NCI-H446 (cell line): Measurements from ENCODE around the gene OR2F2.

Source experiments
- DNase-seq, 2 experiments: peaks; one replicate each; lab custom pipeline; 2025; lab: John Stamatoyannopoulos, UW

OR2F2 gene, protein sequence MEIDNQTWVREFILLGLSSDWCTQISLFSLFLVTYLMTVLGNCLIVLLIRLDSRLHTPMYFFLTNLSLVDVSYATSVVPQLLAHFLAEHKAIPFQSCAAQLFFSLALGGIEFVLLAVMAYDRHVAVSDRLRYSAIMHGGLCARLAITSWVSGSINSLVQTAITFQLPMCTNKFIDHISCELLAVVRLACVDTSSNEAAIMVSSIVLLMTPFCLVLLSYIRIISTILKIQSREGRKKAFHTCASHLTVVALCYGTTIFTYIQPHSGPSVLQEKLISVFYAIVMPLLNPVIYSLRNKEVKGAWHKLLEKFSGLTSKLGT

DNA sequence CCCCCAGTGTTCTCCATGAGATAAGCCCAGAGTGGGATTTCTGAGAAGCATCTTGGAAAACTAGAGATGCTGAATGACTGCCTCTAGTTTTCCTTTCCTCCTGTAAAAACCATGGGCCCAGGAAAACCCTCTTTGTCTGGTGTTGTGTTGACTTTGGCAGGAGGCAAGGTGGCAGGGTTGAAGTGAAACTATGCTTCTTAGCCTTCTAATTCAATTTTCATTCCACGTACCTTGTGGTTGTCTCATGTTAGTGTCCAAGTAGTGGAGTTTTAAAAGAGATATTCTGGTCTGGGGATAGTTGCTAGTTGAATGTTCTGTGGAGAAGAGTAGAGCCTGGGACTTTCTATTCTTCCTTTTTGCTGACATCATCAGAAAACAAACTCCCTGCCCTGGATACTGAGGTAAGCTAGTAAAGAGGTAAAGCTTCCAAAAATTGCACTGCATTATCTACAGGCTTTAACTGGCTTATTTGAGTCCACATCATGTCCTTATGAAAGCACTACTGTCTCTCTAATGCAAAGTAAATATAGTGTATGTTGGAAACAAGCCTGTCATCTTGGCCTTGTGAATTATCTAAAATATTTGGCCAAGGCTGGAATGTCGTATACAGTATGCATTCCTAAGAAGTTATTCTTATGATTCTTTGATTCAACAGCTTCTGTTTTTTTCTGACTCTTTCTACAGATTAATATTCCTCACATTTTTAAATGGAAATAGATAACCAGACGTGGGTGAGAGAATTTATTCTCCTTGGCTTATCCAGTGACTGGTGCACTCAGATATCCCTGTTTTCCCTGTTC, at the start of gene OR2F2:
Gene OR2F2 (plus strand): TSS at position 708 of the 800 bp plus-strand sequence. CDS start 0 bp downstream, at position 708.
- DNase-seq: no peak

DNA sequence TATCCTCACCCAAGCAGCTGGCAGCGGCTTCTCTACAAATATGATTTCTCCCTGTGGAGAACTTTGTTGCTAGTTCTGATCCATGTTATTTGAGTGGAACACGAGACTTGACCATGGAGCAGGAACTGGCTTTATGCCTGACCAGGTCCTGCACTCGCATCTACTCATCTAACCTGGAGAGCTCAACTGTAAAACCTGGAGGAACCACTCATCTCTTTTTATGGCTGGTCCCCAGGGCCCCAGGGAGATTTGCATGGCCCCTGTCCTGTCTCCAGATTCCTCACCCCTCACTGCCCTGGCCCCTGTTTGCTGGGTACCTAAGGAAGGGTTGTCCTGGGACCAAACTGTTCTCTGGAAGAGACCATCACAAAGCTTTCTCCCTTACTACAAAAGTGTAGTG, 49.1 kb upstream of the OR2F2 start:
- DNase-seq: no peak

DNA sequence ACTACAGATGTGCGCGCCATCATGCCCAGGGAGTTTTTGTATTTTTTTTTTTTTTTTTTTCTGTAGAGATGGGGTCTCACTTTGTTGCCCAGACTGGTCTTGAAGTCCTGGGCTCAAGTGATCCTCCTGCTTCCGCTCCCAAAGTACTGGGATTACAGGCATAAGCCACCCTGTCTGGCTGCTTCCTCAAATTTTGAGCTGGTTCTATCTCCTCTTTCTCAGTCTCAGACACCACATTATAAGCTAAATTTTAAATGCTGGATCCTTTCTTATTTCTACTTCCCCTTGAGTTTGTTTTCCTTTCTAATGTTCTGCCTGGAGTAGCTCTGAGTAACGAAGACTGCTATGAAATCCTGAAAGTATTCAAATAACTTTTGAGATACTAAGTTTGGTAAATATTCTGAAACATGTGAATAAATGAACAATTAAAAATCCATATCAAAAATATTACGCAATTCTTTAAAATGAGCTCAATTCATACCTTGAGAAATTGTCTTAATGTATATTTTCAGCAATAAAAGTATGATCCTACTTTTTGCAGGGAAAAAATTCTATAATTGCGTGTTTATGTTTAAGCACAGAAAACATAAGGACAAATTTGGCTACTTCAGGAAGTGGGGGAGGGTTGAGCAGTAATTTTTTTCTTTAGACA, 48.1 kb upstream of the OR2F2 start:
- no peak for DNase-seq

DNA sequence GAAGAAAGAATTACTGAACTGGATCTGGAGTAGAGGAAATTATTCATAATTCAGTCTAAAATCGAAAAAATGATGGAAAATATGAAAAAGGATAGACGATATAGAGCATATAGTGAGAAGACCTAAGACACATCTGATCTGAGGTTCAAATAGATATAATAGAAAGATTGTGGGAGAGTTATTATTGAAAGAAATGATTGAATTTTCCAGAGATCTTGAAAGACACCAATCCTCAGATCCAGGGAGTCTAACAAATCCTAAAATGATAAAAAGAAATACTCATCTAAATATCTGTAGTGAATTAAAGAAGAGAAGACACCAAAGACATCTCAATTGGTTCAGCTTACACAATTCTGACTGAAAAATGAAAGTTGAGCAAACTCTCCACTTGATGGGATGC, 46.0 kb upstream of the OR2F2 start:
- DNase-seq: no peak

DNA sequence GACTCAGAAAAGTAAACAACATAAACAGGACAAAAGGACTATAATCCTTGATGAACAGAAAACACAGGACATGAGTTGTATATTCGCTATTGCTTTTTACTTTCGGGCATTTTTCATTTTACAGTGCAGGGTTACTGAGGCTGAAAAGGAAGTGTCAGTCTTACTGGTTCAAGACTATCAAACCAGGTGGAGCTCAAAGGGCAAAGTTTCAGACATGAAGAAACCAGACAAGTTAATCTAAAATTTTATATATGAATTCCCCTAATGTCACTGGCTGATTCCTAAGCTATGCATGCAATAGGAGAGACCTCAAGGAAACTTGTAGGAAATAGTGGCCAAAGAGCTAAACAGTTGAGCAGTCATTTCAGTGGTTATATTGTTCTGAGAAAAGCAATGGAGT, 44.5 kb upstream of the OR2F2 start:
- no peak for DNase-seq

DNA sequence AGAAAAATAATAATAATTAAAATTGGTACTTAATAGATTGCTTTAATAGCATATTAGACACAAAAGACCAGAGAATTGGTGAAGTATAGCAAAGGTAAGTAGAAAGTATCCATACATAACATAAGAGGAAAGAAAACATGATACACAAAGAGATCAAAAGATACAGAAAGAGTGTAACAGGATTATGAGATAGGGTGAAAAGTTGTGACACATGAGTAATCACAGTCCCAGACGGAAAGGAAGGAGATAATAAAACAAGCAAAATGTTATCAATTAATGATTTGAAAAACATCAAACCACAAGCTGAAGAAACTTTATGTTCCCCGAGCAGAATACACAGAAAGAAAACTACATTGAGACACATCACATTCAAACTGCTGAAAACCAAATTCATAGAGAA, 43.6 kb upstream of the OR2F2 start:
- DNase-seq: no peak

DNA sequence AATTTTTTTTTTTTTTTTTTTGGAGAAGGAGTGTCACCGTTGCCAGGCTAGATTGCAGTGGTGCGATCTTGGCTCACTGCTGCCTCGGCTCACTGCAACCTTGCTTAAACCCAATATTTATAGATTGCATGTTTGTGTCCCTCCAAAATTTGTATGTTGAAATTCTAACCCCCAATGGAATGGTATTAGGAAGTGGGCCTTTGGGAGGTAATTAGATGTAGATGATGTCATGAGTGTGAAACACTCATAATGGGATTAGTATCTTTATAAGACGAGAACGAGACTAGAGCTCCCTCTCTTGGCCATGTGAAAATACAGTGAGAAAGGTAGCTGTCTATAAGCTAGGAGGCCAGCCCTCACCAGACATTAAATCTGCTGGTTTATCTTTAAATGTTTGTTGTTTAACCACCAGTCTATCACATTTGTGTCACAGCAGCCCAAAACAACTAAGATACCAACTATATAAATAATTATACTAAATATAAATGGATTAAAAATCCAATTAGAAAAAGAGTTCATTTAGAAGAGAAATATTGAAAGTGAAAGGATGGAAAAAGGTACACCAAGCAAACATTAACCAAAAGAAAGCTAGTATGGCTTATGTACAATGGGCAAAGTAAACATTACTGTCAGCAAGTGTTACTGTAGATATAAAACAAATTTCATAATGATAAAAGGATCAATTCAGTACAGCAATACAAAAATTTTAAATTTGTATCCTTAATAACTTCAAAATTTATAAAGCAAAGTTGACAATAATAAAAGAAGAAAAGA, 42.3 kb upstream of the OR2F2 start:
- DNase-seq: no peak

DNA sequence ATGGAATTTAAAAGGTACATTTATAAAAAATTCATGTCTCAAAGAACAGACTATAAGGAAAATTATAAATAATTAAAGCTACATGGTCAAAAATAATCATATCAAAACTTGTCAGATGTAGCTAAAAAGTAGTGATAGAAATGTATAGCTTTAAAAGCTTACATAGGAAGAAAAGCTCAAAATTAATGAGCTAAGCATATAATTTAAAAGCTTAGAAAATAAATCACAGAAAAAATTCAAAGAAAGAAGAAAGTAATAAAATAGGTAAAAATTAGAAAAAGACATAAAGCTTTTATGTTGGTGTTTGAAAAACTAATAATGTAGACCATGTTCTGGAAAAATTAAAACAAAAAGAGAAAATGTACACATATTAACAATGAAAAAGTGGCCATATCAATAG, 38.4 kb upstream of the OR2F2 start:
- no peak for DNase-seq

DNA sequence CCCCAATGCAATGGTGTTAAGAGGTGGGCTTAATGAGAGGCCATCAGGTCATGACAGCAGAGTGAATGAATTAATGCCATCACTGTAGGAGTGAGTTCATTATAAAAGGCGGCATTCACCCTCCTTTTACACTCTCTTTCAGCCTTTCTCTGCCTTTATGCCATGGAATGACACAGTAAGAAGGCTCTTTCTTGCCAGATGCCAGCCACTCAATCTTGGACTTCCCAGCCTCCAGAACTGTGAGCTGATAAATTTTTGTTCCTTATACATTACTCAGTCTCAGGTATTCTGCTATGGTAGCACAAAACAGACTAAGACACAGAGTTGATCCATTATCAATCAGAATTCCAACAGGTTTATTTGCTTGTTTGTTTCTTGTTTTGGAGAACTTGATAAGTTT, 36.2 kb upstream of the OR2F2 start:
- DNase-seq: no peak

DNA sequence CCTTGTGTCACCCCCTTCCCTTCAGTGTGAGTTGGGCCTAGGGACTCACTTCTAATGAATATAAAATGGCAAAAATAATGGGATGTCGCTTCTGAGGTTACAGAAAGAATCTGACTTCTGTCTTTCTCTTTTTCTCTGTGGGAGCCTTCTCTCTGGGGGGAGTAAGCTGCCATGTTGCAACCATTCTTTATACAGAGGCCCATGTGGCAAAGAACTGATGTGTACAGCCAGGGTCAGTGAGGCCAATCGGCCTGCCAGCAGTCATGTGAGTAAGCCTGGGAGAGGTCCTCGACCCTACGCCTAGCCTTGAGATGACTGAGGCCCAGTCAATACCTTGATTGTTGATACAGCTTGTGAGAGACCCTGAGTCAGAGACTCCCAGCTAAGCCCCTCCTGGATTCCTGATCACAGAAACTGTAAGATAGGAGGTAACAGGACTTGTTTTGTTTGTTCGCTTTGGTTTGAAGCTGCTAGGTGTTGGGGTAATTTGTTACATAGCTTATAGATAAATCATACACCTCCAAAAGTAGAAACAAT, 34.7 kb upstream of the OR2F2 start:
- DNase-seq: no peak

DNA sequence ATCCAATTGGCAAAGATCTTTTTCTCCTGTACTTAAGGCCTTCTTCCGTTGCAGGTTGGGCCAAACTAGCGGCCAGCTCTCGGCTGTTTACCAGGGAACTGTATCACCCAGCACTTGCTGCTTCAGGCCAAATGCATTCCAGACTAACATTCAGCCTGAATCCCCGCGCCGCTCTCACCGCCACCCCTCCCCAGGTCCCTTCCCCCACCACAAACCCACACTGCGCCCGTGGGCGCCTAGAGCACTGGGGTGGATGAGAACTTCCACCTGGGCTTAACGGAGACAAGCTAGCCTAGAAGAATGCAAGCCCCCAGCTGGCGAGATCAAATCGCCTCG, 33.7 kb upstream of the OR2F2 start:
- DNase-seq: no peak

DNA sequence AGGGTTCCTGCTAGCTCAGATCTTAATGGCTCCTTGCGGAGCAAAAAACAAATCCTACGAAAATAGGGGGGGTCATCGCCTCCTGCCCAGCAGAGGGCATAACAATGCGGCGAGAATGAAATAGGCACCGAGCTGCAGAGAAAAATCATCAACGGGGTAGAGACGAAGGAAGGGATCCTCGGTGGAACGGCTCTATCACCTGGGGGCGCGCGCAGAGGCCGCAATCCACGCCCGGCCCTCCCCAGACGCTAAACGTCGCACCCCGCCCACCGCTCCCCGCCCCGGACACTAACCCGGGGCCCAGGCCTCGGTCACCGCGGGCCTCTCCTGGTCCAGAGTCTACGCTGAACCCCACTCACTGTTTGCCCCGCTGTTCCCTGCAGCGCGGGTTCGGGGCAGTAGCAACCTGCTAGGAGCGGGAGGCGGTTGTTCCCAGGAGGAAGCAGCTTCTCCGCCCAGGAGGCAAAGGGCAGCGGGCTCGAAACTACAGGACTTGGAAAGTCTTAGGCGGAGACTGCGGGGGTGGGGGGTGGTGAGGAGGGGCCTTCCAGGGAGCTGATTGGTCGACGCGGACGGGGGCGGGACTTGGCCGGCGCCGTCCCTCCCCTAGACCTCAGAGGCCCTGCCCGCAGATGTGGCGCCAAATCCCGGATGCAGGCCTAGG, 33.2 kb upstream of the OR2F2 start, which contains the start of gene TCAF1:
Gene TCAF1 (minus strand): TSS at position 509 of the 664 bp plus-strand sequence. CDS start 25,568 bp downstream, outside the sequence.
- DNase-seq: peak; percentile 86 to 93

DNA sequence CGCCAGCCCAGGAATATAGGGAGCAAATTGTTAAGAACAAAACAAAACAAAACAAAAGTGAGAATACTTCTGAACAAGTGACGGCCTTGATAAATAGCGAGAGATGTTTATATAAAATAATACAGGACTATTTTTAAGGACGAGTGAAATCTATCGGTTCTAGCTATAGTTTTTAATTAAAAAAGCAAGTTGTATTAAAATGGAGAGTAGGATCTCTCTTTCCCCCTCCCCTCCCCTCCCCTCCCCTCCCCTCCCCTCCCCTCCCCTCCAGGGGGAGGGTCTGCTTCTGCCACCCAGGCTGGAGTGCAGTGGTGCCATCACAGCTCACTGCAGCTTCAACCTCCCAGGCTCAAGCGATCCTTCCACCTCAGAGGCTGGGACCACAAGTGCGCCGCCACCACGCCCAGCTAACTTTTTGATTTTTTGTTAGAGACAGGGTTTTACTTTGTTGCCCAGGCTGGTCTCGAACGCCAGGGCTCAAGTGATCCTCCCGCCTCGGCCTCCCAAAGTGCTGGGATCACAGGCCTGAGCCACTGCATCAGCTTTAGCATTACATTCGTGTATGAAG, 32.6 kb upstream of the OR2F2 start:
- no peak for DNase-seq

DNA sequence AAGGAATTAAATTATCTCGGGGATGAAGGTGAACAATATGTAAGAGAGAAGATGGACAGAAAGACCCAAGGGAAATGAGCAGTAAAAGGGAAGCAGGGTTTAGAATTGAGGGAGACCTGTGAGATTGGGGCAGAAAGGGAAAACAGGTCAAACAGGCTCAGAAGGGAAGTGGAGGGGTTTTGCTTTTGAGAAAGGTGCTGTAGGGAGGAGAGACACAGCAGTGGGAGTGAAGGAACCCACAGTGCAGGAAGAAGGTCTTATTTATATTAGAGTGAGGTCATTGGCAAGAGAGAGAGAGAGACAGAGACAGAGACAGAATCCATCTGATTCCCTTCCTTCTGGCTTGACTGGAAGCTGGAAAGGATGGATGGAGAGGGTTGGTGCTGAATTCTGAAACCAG, 29.5 kb upstream of the OR2F2 start:
- DNase-seq: no peak

DNA sequence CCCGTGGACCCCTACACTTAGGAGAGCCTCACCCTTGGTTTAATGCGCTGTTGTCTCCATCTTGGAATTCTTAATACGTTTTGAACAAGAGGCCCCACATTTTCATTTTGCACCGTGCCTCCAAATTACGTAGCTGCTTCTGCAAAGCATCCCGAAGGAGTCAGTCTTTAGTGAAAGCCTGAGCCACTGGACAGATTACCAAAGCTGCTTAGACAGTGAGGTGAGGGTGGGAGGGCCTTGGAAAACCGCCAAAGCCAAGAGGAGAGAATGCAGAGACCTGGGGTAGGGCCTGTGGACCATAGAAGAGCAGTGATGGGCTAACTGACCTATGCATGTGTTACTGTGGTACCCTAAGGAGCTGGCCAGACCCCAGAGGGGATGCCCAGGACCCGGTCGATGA, 28.9 kb upstream of the OR2F2 start:
- no peak for DNase-seq

DNA sequence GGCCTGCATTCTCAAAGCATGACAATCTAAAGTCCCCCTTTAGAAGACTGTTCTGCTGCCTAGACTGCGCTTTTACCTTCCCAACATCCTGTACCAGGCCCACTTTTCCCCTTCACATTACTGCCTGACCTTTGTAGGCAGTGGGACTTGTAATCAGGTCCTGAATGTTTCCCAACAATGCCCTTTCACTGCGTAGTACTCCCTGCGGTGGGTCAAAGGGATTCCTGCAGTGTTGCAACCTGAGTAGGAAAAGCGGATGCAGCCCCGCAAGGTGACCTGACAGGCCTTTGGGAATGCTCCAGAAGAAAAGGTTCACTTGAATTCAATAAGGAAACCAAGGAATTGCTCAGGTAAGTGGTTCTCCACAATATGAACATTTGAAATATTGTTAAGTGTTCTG, 28.1 kb upstream of the OR2F2 start:
- DNase-seq: no peak

DNA sequence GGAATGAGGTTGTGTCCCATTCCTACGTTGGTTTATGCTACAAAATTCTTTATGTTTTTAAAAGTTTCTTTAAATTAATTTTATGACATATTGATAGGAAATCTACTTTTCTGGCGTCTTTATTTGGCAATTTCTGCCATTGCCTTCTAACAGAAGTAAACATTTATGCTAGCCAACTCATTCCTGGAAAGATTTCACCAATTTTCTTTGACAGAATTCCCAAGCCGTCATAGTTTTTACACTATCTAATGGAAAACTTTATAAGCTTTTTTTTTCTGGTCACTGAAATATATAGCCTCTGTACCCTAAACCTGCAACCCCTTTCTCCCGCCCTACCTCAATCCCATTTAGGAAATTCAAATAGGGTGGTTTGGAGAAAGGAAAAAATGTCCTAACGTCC, 26.9 kb upstream of the OR2F2 start:
- no peak for DNase-seq

DNA sequence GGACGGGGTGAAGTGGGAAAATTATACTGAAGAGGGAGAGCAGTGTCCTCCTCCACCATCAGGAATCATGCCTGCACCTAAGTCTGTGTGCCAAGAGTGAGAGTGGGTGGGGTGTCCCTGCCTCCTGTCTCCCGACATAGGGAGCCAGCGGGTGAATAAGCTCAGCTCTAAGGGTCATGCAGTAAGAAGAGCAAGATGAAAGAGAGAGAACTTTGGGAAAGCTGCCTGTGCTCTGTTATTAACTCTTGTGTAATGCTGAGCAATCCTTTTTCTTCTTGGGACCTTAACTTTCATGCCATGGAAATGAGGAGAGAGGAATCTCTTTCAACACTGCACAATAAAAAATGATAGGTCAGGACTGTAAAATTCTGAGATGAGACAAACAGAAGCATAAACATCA, 25.2 kb upstream of the OR2F2 start:
- no peak for DNase-seq

DNA sequence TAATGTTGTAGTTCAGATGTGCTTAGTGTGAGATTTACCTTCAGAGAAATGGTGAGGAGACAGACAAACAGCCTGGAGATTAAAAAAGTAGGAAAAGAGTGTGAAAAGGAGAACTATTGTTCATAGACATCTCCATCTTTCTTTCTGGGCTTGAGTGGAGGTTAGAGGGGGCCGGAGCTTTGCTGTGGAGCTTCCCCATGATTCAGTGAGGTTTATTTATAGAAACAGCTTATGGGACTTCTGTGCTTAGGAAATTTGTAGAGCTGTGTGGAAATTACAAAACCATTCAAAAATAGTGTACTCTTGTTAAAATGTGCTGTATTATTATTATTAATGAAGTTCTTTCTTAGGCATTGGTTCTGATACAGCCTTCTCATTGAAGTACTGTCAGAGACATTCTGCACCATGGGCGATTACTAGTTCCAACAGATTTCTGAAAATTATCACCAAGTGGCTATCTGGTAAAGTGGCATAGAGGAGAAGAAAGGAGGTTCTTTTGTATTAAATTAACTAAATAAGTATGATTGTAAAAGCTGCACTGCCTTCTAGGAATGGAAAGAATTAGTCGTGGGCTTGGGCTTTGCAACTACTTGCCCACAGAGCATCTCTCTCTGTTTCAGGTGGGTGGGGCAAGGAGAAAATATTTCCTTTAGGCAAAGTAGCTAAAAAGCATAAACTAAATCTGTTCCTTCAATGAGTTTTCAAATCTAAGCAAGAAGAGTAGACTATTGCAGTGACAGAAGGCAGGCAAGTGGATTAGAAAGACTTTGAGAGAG, 24.4 kb upstream of the OR2F2 start:
- no peak for DNase-seq

DNA sequence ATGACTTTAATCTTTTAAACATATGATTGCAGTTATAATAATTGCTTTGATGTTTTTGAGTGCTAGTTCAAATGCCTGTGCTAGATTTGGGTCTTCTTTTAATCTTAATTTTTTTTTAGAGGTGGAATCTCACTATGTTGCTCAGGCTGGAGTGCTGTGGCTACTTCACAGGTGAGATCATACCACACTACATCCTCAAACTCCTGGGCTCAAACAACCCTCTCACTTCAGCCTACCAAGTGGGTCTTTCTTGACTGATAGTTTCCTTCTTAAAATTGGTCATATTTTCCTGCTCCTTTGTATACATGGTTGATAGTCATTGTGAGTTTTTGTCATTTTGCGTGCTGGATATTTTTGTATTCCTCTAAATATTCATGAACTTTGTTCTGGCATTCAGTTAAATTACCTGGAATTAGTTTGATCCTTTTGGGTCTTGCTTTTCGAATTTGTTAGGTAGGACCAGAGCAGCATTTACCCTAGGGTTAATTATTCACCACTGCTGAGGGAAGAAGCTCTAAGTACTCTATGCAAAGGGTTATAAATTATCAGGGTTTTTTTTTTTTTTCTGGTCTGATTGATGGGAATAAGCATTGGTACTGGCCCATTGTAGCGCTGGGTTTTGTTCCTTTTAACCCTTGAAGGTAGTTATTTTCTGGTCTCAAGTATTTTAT, 21.0 kb upstream of the OR2F2 start:
- DNase-seq: no peak
